ENCODE results near the gene DZIP3.

DNA sequence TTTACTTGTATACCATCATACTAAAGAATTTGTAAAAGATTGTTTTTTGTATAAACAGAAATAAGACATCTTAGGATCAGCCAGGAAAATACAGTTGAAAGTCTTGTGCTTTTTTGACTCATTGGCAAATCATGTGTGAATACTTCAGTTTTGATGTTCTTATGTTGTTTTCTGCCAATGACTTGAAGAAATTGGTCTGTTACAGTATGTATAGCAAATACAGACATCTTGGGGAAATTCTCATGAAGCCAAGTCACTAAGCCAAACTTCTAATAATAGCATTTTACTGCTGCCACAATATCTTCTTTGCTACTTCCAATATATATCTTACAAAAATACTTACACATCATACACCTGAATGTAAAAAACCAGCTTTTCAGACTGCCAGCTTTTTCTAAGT, 83.2 kb downstream of the DZIP3 start:
- TF ChIP-seq ZBTB44 (CRISPR knock-in tag; IDR thresholded peaks at IDR 0.05) (no peak), ZNF274 (CRISPR knock-in tag; IDR thresholded peaks at IDR 0.05) (no peak), IRF1 (CRISPR knock-in tag; IDR thresholded peaks at IDR 0.05; ENCODE audit: low read depth) (no peak)
